HCT116 (cell line): ENCODE measurements around the gene SMIM41. TPM values are rescaled to one million over a fixed set of nuclear protein-coding genes. Genes with fewer than 3 reads are reported as not detected.

Experiments
- ATAC-seq: fragments of 200-7000 bp; cut with Tn5 transposase; 2 replicates; pipeline ENCODE4 v1.9.1; 2020; ENCODE audit warnings: mild to moderate bottlenecking, moderate library complexity
- BruUV-seq: library from RNA; stranded (reverse); fragments of 400-500 nt; replicated peaks from 2 replicates; lab custom pipeline; 2021; lab: Mats Ljungman, UMichigan
- CTCF ChIA-PET: fragments of 300-600 bp; sonication (Branson Sonifier 250); formaldehyde crosslinking; loops from one replicate; lab custom pipeline; 2021; ENCODE audit warnings: antibody characterized with exemption; lab: Charles Lee
- POLR2A ChIA-PET: fragments of 300-600, 350-600 bp; sonication (Branson Sonifier 250); formaldehyde crosslinking; loops from one replicate; lab custom pipeline; 2021; ENCODE audit warnings: antibody characterized with exemption; lab: Charles Lee
- RAD21 ChIA-PET, 2 experiments: fragments of 300-600 bp; sonication (Branson Sonifier 250); formaldehyde crosslinking; loops; one replicate each; lab custom pipeline; 2023; ENCODE audit warnings: low total read pairs in 2 of 2; ENCODE audit not compliant: uncharacterized antibody in 2 of 2, unreplicated experiment in 2 of 2, low non-redundant PET in 1 of 2; lab: Charles Lee
- DNase-seq: peaks from one replicate; pipeline ENCODE4 v3.0.0-alpha.2; 2010; ENCODE audit warnings: low read depth, low spot score
- H2AFZ ChIP-seq: fragments of 200-600 bp; shearing (Covaris generic), sonication (generic); 2 replicates; pipeline ENCODE4 v1.6.1; 2017; ENCODE audit warnings: low read depth, mixed run types, mixed read lengths, antibody characterized with exemption, low read length; ENCODE audit not compliant: poor library complexity, severe bottlenecking
- H3K27ac ChIP-seq: 2 replicates; pipeline ENCODE4 v1.5.1; 2012; ENCODE audit warnings: low read depth, low read length
- H3K27me3 ChIP-seq: fragments of 200-600 bp; sonication (generic); 2 replicates; pipeline ENCODE4 v1.6.1; 2016; ENCODE audit warnings: mixed run types, low read length, mixed read lengths; ENCODE audit not compliant: insufficient read depth
- H3K36me3 ChIP-seq, 2 experiments: fragments of 200-500 bp in 1 of 2; fragments of 200-600 bp in 1 of 2; sonication (Bioruptor generic) in 1 of 2; sonication (generic) in 1 of 2; 2 replicates each; pipeline versions ENCODE4 v1.5.1 to v1.6.1; 2014 to 2016; ENCODE audit warnings: low read length in 2 of 2, inconsistent platforms in 1 of 2, mixed read lengths in 1 of 2, mixed run types in 1 of 2; ENCODE audit not compliant: insufficient read depth in 2 of 2, control insufficient read depth in 1 of 2
- H3K4me1 ChIP-seq, 2 experiments: fragments of 200-600 bp in 1 of 2; sonication (generic) in 1 of 2; 2 replicates each; pipeline versions ENCODE4 v1.5.1 to v1.6.1; 2012 to 2017; ENCODE audit warnings: low read length in 2 of 2, inconsistent platforms in 1 of 2, mild to moderate bottlenecking in 1 of 2, mixed read lengths in 1 of 2, mixed run types in 1 of 2, moderate library complexity in 1 of 2; ENCODE audit not compliant: insufficient read depth in 2 of 2, control insufficient read depth in 1 of 2
- H3K4me2 ChIP-seq: fragments of 200-600 bp; sonication (generic); 2 replicates; pipeline ENCODE4 v1.6.1; 2017; ENCODE audit warnings: mixed run types, low read length, mixed read lengths
- H3K4me3 ChIP-seq, 2 experiments: fragments of 200-600 bp in 1 of 2; sonication (generic) in 1 of 2; replicated peaks in 1 of 2; 2 replicates each; pipeline ENCODE4 v1.5.1; 2011 to 2016; ENCODE audit warnings: low read length in 2 of 2, control low read depth in 1 of 2, low read depth in 1 of 2, mild to moderate bottlenecking in 1 of 2, mixed read lengths in 1 of 2, mixed run types in 1 of 2
- H3K79me2 ChIP-seq: fragments of 200-600 bp; sonication (generic); 2 replicates; pipeline ENCODE4 v1.6.1; 2017; ENCODE audit warnings: mild to moderate bottlenecking, mixed run types, low read length, moderate library complexity, mixed read lengths; ENCODE audit not compliant: insufficient read depth
- H3K9ac ChIP-seq: fragments of 200-600 bp; sonication (generic); 2 replicates; pipeline ENCODE4 v1.6.1; 2016; ENCODE audit warnings: low read length, mixed read lengths
- H3K9me2 ChIP-seq: fragments of 200-600 bp; sonication (generic), shearing (Covaris generic); 2 replicates; pipeline ENCODE4 v1.6.1; 2017; ENCODE audit warnings: mixed run types, mild to moderate bottlenecking, moderate library complexity; ENCODE audit not compliant: insufficient read depth
- H3K9me3 ChIP-seq, 2 experiments: fragments of 200-500 bp in 1 of 2; fragments of 200-600 bp in 1 of 2; sonication (Bioruptor generic) in 1 of 2; sonication (generic) in 1 of 2; 2 replicates each; pipeline ENCODE4 v1.6.1; 2014 to 2017; ENCODE audit warnings: low read length in 2 of 2, mixed read lengths in 2 of 2, inconsistent platforms in 1 of 2, low read depth in 1 of 2, mild to moderate bottlenecking in 1 of 2, mixed run types in 1 of 2, moderate library complexity in 1 of 2; ENCODE audit not compliant: control insufficient read depth in 1 of 2, insufficient read depth in 1 of 2
- H4K20me1 ChIP-seq: fragments of 200-600 bp; sonication (generic), shearing (Covaris generic); 2 replicates; pipeline ENCODE4 v1.6.1; 2017; ENCODE audit warnings: mixed run types, mild to moderate bottlenecking, moderate library complexity; ENCODE audit not compliant: insufficient read depth
- POLR2AphosphoS5 ChIP-seq: IDR thresholded peaks from 2 replicates; pipeline ENCODE4 v1.6.1; 2011; ENCODE audit warnings: mild to moderate bottlenecking, low read depth, low read length, moderate library complexity
- TCF7L2 ChIP-seq: IDR thresholded peaks from 2 replicates; pipeline ENCODE4 v1.7.0; 2011; ENCODE audit warnings: borderline replicate concordance, inconsistent platforms; ENCODE audit not compliant: insufficient read depth, insufficient read length; ENCODE audit errors: extremely low read depth
- ZBTB33 ChIP-seq: IDR thresholded peaks from 2 replicates; pipeline ENCODE4 v1.6.1; 2011; ENCODE audit warnings: mild to moderate bottlenecking, low read length, moderate library complexity; ENCODE audit not compliant: insufficient replicate concordance; ENCODE audit errors: extremely low read depth
- ZFX ChIP-seq: fragments of 450-650 bp; IDR thresholded peaks from 2 replicates; pipeline ENCODE4 v1.6.1; 2017
- ZNF274 ChIP-seq: fragments of 200-500 bp; sonication (Bioruptor generic); IDR thresholded peaks from 2 replicates; pipeline ENCODE4 v1.6.1; 2014; ENCODE audit warnings: mild to moderate bottlenecking, low read depth, low read length, inconsistent platforms
- intact Hi-C: fragments of 100-400 bp; cut with micrococcal nuclease; formaldehyde crosslinking; loops from 2 replicates; pipeline ENCODE4 v1.10.0; 2022
- total RNA-seq: library from RNA; stranded (reverse); gene quantifications from one replicate; pipeline ENCODE4 v1.2.1, GENCODE V29; 2021; ENCODE audit not compliant: unreplicated experiment
- TF ChIP-seq, protein P1 (sequence below): IDR thresholded peaks from 2 replicates; pipeline ENCODE4 v1.6.1; 2012

Gene SMIM41
- total RNA-seq, 1 experiment from 2014 or later = not detected

- POLR2A ChIA-PET = interaction anchor here (0.9 to 5.1 kb wide), 9 partner anchors 8 to 247 kb away, joined by 3 to 40 read pairs (median 5); partner anchors contain the start of genes ATG101 and NR4A1
- intact Hi-C loops = no loop called here
- CTCF ChIA-PET = interaction anchor here (0.6 to 5.2 kb wide), 12 partner anchors 8 to 838 kb away, joined by 3 to 29 read pairs (median 6); partner anchors contain the start of gene NR4A1
- DNase-seq = peak; percentile 89
- Histone ChIP-seq H3K9ac (peak overlapping the region; percentile 60), H4K20me1 (no peaks in the 10 kb centered on the region), H3K36me3 (no peaks in the 10 kb centered on the region), H3K4me2 (peak overlapping the region; percentile 75), H3K27ac (no peak overlapping the region), H3K27me3 (no peaks in the 10 kb centered on the region), H3K4me3 (peak overlapping the region; percentile 29 to 47), H3K9me2 (no peaks in the 10 kb centered on the region), H3K9me3 (no peaks in the 10 kb centered on the region)
- RAD21 ChIA-PET = interaction anchor here in 1 of 2 experiments (0.6 kb wide), 1 partner anchor 263 kb away, joined by 5 read pairs; no protein-coding TSS in a partner anchor
- BruUV-seq = no TSS peak
- ATAC-seq = peak; percentile 94
- TF ChIP-seq ZNF274 (no peak), POLR2AphosphoS5 (peak; percentile 45), ZBTB33 (no peak), ZFX (peak; percentile 38; the same call in 1 of the 2 replicates), TCF7L2 (peak; percentile 37)
- TF ChIP-seq, protein P1, sequence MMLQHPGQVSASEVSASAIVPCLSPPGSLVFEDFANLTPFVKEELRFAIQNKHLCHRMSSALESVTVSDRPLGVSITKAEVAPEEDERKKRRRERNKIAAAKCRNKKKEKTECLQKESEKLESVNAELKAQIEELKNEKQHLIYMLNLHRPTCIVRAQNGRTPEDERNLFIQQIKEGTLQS = no peak
- TF ChIP-seq, all 23 proteins: peak for 3
- Histone ChIP-seq H3K4me1 (peaks cover 28 to 50% of the 10 kb centered on the region in 2 experiments), H3K79me2 (peaks cover 6% of the 10 kb centered on the region; the same call in 1 of the 2 replicates), H2AFZ (no peak overlapping the region)
Measured at GRCh38 chr12:52032804-52033445, 46.6 kb upstream of the SMIM41 start.
